GM23338 (cell line): Measurements from ENCODE around the gene CCDC186. TPM values are rescaled to one million over a fixed set of nuclear protein-coding genes. Genes with fewer than 3 reads are reported as not detected.
A peak's percentile ranks its signal among the peaks of the same experiment; 100 is the strongest.

Experiments used
- ATAC-seq: fragments of 200-7000 bp; cut with Tn5 transposase; 3 replicates; pipeline ENCODE4 v1.9.1; 2020
- DNase-seq: peaks from one replicate; pipeline ENCODE4 v3.0.0-alpha.2; 2015; ENCODE audit warnings: low spot score
- H2AFZ ChIP-seq: fragments of 200-600 bp; sonication (generic); 2 replicates; pipeline ENCODE4 v1.8.0; 2016; ENCODE audit warnings: antibody characterized with exemption, mild to moderate bottlenecking, moderate library complexity
- H3F3A ChIP-seq: fragments of 200-600 bp; sonication (generic); replicated peaks from 2 replicates; pipeline ENCODE4 v1.8.0; 2017; ENCODE audit warnings: antibody characterized with exemption, mixed run types, low read depth
- H3K27ac ChIP-seq: fragments of 200-600 bp; sonication (generic); 2 replicates; pipeline ENCODE4 v1.6.1; 2016; ENCODE audit warnings: low read depth
- H3K27me3 ChIP-seq: fragments of 200-600 bp; sonication (generic); 2 replicates; pipeline ENCODE4 v1.8.0; 2016; ENCODE audit warnings: mild to moderate bottlenecking, mixed run types, moderate library complexity; ENCODE audit not compliant: insufficient read depth
- H3K36me3 ChIP-seq: fragments of 200-600 bp; sonication (generic); 2 replicates; pipeline ENCODE4 v1.8.0; 2016; ENCODE audit warnings: mild to moderate bottlenecking; ENCODE audit not compliant: insufficient read depth
- H3K4me1 ChIP-seq: fragments of 200-600 bp; sonication (generic); 2 replicates; pipeline ENCODE4 v1.8.0; 2016; ENCODE audit warnings: mild to moderate bottlenecking, moderate library complexity; ENCODE audit not compliant: insufficient read depth
- H3K4me2 ChIP-seq: fragments of 200-600 bp; sonication (generic); 2 replicates; pipeline ENCODE4 v1.7.1; 2017; ENCODE audit warnings: mixed run types
- H3K4me3 ChIP-seq: fragments of 200-600 bp; sonication (generic); 2 replicates; pipeline ENCODE4 v1.6.1; 2016; ENCODE audit warnings: mixed run types
- H3K79me2 ChIP-seq: fragments of 200-600 bp; sonication (generic); replicated peaks from 2 replicates; pipeline ENCODE4 v1.8.0; 2017; ENCODE audit warnings: mild to moderate bottlenecking; ENCODE audit not compliant: insufficient read depth
- H3K9me2 ChIP-seq: fragments of 200-600 bp; sonication (generic); 2 replicates; pipeline ENCODE4 v1.8.0; 2017; ENCODE audit not compliant: insufficient read depth
- H4K20me1 ChIP-seq: fragments of 200-600 bp; sonication (generic); replicated peaks from 2 replicates; pipeline ENCODE4 v1.8.0; 2017; ENCODE audit warnings: mild to moderate bottlenecking; ENCODE audit not compliant: insufficient read depth
- H3K27ac Mint-ChIP-seq: 2 replicates; pipeline ENCODE4 v1.8.0; 2020; ENCODE audit warnings: inconsistent platforms, mild to moderate bottlenecking, moderate library complexity, mixed read lengths
- H3K27me3 Mint-ChIP-seq: 3 replicates; pipeline ENCODE4 v1.8.0; 2022; ENCODE audit warnings: low read depth, mild to moderate bottlenecking, moderate library complexity, mixed read lengths, inconsistent platforms; ENCODE audit not compliant: insufficient read depth, poor library complexity
- H3K36me3 Mint-ChIP-seq: 3 replicates; pipeline ENCODE4 v1.8.0; 2021; ENCODE audit warnings: low read depth, mild to moderate bottlenecking, inconsistent platforms, moderate library complexity, mixed read lengths
- H3K4me1 Mint-ChIP-seq: 3 replicates; pipeline ENCODE4 v1.8.0; 2020; ENCODE audit warnings: mild to moderate bottlenecking, inconsistent platforms, mixed read lengths
- H3K4me3 Mint-ChIP-seq: 3 replicates; pipeline ENCODE4 v1.8.0; 2021; ENCODE audit warnings: moderate library complexity, mild to moderate bottlenecking, inconsistent platforms, mixed read lengths
- H3K9me3 Mint-ChIP-seq: 3 replicates; pipeline ENCODE4 v1.8.0; 2020; ENCODE audit warnings: moderate library complexity, mild to moderate bottlenecking, inconsistent platforms, mixed read lengths
- EZH2 ChIP-seq: fragments of 200-600 bp; sonication (generic); IDR thresholded peaks from one replicate; pipeline ENCODE4 v1.8.0; 2017; ENCODE audit warnings: antibody characterized with exemption, mild to moderate bottlenecking, low read depth; ENCODE audit not compliant: unreplicated experiment
- NANOG ChIP-seq: IDR thresholded peaks from 2 replicates; pipeline ENCODE4 v1.6.1; 2016; ENCODE audit warnings: antibody characterized with exemption, borderline replicate concordance
- ZNF114 ChIP-seq: fragments of 250-450 bp; sonication (Bioruptor Pico); IDR thresholded peaks from 2 replicates; pipeline ENCODE4 v1.5.0; 2020; ENCODE audit warnings: mild to moderate bottlenecking, moderate library complexity
- ZNF331 ChIP-seq: fragments of 250-450 bp; sonication (Bioruptor Pico); IDR thresholded peaks from 2 replicates; pipeline ENCODE4 v1.5.0; 2020; ENCODE audit warnings: low read depth, mild to moderate bottlenecking, moderate library complexity
- polyA plus RNA-seq: library from polyadenylated mRNA; unstranded; fragments of >200 nt; fragmentation: Nextera tagmentation; extraction: Ambion mirVana; gene quantifications from 2 replicates; pipeline ENCODE4 v1.2.1, GENCODE V29; 2016
- total RNA-seq: library from RNA; depleted of rRNA; stranded (reverse); fragments of >200 nt; shearing (Covaris generic); gene quantifications from 2 replicates; pipeline ENCODE4 v1.2.3, GENCODE V29; 2014
- TF ChIP-seq, protein P1 (sequence below): IDR thresholded peaks from one replicate; pipeline ENCODE4 v1.6.1; 2018; ENCODE audit warnings: antibody characterized with exemption; ENCODE audit not compliant: unreplicated experiment
- TF ChIP-seq, protein P2 (sequence below): IDR thresholded peaks from 2 replicates; pipeline ENCODE4 v1.6.1; 2016; ENCODE audit warnings: antibody characterized with exemption

CCDC186 gene
- total and polyA plus RNA-seq, 2 experiments from 2014 or later = 24.2 to 50.7 TPM

DNA sequence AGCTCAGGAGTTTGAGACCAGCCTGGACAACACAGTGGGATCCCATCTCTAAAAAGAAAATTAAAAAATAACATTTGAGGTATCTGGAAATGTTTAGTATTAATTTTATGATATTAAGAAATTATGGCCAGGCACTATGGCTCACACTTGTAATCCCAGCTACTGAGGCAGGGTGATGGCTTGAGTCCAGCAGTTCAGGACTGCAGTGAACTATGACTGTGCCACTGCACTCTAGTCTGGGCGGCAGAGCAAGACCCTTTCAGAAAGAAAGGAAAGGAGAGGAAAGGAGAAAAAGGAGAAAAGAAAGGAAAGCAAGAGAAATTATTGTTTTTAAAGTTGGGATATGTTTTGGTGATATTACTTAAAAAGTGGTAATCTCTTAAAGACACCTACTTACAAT lies 2.5 kb upstream of the CCDC186 start (continued):
- TF ChIP-seq, protein P1, sequence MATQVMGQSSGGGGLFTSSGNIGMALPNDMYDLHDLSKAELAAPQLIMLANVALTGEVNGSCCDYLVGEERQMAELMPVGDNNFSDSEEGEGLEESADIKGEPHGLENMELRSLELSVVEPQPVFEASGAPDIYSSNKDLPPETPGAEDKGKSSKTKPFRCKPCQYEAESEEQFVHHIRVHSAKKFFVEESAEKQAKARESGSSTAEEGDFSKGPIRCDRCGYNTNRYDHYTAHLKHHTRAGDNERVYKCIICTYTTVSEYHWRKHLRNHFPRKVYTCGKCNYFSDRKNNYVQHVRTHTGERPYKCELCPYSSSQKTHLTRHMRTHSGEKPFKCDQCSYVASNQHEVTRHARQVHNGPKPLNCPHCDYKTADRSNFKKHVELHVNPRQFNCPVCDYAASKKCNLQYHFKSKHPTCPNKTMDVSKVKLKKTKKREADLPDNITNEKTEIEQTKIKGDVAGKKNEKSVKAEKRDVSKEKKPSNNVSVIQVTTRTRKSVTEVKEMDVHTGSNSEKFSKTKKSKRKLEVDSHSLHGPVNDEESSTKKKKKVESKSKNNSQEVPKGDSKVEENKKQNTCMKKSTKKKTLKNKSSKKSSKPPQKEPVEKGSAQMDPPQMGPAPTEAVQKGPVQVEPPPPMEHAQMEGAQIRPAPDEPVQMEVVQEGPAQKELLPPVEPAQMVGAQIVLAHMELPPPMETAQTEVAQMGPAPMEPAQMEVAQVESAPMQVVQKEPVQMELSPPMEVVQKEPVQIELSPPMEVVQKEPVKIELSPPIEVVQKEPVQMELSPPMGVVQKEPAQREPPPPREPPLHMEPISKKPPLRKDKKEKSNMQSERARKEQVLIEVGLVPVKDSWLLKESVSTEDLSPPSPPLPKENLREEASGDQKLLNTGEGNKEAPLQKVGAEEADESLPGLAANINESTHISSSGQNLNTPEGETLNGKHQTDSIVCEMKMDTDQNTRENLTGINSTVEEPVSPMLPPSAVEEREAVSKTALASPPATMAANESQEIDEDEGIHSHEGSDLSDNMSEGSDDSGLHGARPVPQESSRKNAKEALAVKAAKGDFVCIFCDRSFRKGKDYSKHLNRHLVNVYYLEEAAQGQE = no peak

DNA sequence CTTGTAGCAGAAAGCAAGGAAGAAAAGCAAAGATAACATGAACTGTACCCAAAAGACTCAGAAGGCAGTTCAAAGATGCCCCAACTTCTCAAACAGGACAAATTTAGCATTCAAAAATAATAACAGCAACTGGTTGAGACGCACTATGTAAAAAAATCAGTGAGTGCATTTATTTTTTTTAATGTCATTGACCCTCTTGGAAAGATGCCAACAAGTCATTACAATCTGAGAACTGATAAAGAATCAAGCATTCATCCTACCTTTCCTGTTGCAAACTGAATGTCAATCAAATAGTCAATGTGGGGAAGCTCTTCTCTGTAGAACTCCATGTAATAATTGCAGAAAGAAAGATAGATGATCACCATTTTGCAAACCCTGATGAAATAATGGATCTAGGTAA lies 1.7 kb upstream of the CCDC186 start:
- Histone ChIP-seq H3K4me2 (no peak overlapping the region), H2AFZ (no peak overlapping the region), H3K4me1 (peaks cover 21% of the 10 kb centered on the region), H3K36me3 (no peaks in the 10 kb centered on the region), H3K27me3 (peaks cover 16% of the 10 kb centered on the region), H3K4me3 (no peak overlapping the region), H3K79me2 (peaks cover 31% of the 10 kb centered on the region), H3F3A (no peaks in the 10 kb centered on the region), H3K27ac (no peak overlapping the region), H4K20me1 (0 out of 2 replicates have a peak, but pooled peaks cover 3% of the 10 kb centered on the region), H3K9me2 (no peaks in the 10 kb centered on the region)
- TF ChIP-seq ZNF114 (CRISPR knock-in tag) = no peak
- TF ChIP-seq, protein P2, sequence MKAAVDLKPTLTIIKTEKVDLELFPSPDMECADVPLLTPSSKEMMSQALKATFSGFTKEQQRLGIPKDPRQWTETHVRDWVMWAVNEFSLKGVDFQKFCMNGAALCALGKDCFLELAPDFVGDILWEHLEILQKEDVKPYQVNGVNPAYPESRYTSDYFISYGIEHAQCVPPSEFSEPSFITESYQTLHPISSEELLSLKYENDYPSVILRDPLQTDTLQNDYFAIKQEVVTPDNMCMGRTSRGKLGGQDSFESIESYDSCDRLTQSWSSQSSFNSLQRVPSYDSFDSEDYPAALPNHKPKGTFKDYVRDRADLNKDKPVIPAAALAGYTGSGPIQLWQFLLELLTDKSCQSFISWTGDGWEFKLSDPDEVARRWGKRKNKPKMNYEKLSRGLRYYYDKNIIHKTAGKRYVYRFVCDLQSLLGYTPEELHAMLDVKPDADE = no peak
- no peak for TF ChIP-seq ZNF331 (CRISPR knock-in tag)
- Mint-ChIP-seq H3K4me3 (no peak overlapping the region), H3K9me3 (no peaks in the 10 kb centered on the region), H3K27ac (no peak overlapping the region), H3K27me3 (peaks cover 11% of the 10 kb centered on the region), H3K36me3 (peaks cover 2% of the 10 kb centered on the region; the same call in 2 of the 3 replicates), H3K4me1 (peaks cover 40% of the 10 kb centered on the region)
- ATAC-seq = no peak
- no peak for DNase-seq

DNA sequence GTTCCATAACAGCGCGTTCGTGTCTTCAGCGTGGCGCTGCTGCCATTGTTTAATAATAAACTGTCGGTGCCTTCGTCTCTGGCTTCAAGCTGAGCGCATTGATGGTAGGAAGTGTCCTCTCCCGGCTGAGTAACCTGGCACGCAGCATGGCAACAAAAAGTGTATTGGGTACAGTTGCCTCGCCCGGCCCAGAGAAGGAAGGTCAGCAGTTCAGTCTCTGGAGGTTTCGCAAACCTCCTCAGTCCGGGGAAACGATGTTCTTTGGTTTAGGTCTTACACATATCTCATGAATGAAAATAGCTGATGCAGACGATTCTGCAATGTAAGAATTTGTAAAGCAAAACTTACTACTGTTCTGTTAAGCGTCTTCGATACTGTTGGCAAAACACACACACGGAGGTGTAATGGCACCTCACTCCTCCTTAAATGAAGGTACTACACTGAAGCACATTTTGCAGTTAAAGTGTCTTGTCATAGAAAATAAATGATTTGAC lies 739 bp upstream of the CCDC186 start:
- Mint-ChIP-seq H3K27me3 (peaks cover 10% of the 10 kb centered on the region), H3K27ac (peak overlapping the region; percentile 74), H3K36me3 (peaks cover 9% of the 10 kb centered on the region; the same call in 2 of the 3 replicates), H3K4me1 (peaks cover 32% of the 10 kb centered on the region), H3K9me3 (0 out of 3 replicates have a peak, but pooled peaks cover under 1% of the 10 kb centered on the region), H3K4me3 (peak overlapping the region; percentile 99)
- Histone ChIP-seq H4K20me1 (0 out of 2 replicates have a peak, but pooled peaks cover 3% of the 10 kb centered on the region), H3K4me2 (peak overlapping the region; percentile 77), H3K79me2 (peaks cover 41% of the 10 kb centered on the region), H3K27me3 (peaks cover 16% of the 10 kb centered on the region), H3K4me1 (peaks cover 13% of the 10 kb centered on the region), H3K9me2 (no peaks in the 10 kb centered on the region), H3K36me3 (no peaks in the 10 kb centered on the region), H3K4me3 (peak overlapping the region; percentile 84), H3K27ac (no peak overlapping the region), H3F3A (no peaks in the 10 kb centered on the region), H2AFZ (peak overlapping the region; percentile 92)
- DNase-seq (peak; percentile 45), ATAC-seq (peak; percentile 28)
- no peak for TF ChIP-seq NANOG
- peak; percentile 8 for TF ChIP-seq EZH2
